Liver (tissue), 9 donors: ENCODE results near the gene CLCF1. TPM values are rescaled to one million over a fixed set of nuclear protein-coding genes. Genes with fewer than 3 reads are reported as not detected.

Source experiments
- DNase-seq: peaks from one replicate; pipeline ENCODE4 v3.0.0-alpha.2; 2017; ENCODE audit warnings: low spot score
- H3K27ac ChIP-seq, 2 donors: one replicate each; pipeline ENCODE4 v1.7.0; 2013; ENCODE audit warnings: inconsistent platforms in 2 of 2, low read length in 2 of 2, control low read depth in 1 of 2, low read depth in 1 of 2, mild to moderate bottlenecking in 1 of 2
- H3K27me3 ChIP-seq, 4 donors: one replicate each; pipeline versions ENCODE4 v1.6.1 to v1.7.0; 2013; ENCODE audit warnings: low read length in 3 of 4, inconsistent platforms in 1 of 4, mild to moderate bottlenecking in 1 of 4, moderate library complexity in 1 of 4; ENCODE audit not compliant: control insufficient read depth in 4 of 4, insufficient read depth in 4 of 4
- H3K36me3 ChIP-seq, 4 donors: one replicate each; pipeline versions ENCODE4 v1.6.1 to v1.7.0; 2013; ENCODE audit warnings: low read length in 3 of 4, mild to moderate bottlenecking in 3 of 4, low read depth in 1 of 4, moderate library complexity in 1 of 4; ENCODE audit not compliant: control insufficient read depth in 4 of 4, insufficient read depth in 3 of 4
- H3K4me1 ChIP-seq, 4 donors: one replicate each; pipeline versions ENCODE4 v1.6.1 to v1.7.0; 2013; ENCODE audit warnings: low read length in 3 of 4, mild to moderate bottlenecking in 3 of 4, moderate library complexity in 1 of 4; ENCODE audit not compliant: control insufficient read depth in 4 of 4, insufficient read depth in 4 of 4
- H3K4me3 ChIP-seq, 3 donors: one replicate each; pipeline versions ENCODE4 v1.6.1 to v1.7.0; 2013; ENCODE audit warnings: low read length in 3 of 3, control low read depth in 1 of 3, low read depth in 1 of 3, mild to moderate bottlenecking in 1 of 3
- H3K9ac ChIP-seq, 2 donors: one replicate each; pipeline ENCODE4 v1.7.0; 2013; ENCODE audit warnings: low read length in 2 of 2, mild to moderate bottlenecking in 2 of 2, moderate library complexity in 2 of 2, control low read depth in 1 of 2, low read depth in 1 of 2
- H3K9me3 ChIP-seq, 4 donors: one replicate each; pipeline versions ENCODE4 v1.6.1 to v1.7.0; 2013; ENCODE audit warnings: low read length in 3 of 4; ENCODE audit not compliant: control insufficient read depth in 4 of 4
- EGR1 ChIP-seq, 2 donors: IDR thresholded peaks; 2 replicates each; pipeline ENCODE4 v1.6.1; 2016 to 2018; ENCODE audit warnings: antibody characterized with exemption in 2 of 2, low read depth in 2 of 2
- GABPA ChIP-seq, 2 donors: IDR thresholded peaks in 1 of 2; conservative IDR thresholded peaks in 1 of 2; 2 replicates each; pipeline ENCODE4 v1.6.1; 2016; ENCODE audit warnings: antibody characterized with exemption in 2 of 2, mild to moderate bottlenecking in 1 of 2, moderate library complexity in 1 of 2
- HNF4G ChIP-seq: IDR thresholded peaks from 2 replicates; pipeline ENCODE4 v1.6.1; 2016; ENCODE audit warnings: antibody characterized with exemption
- JUND ChIP-seq, 2 donors: IDR thresholded peaks; 2 replicates each; pipeline ENCODE4 v1.6.1; 2016; ENCODE audit warnings: antibody characterized with exemption in 2 of 2
- NR2F2 ChIP-seq: IDR thresholded peaks from 2 replicates; pipeline ENCODE4 v1.6.1; 2016; ENCODE audit warnings: antibody characterized with exemption
- RAD21 ChIP-seq, 2 donors: IDR thresholded peaks; 2 replicates each; pipeline ENCODE4 v1.6.1; 2016; ENCODE audit warnings: antibody characterized with exemption in 2 of 2, mild to moderate bottlenecking in 2 of 2
- RXRA ChIP-seq, 2 donors: IDR thresholded peaks; 2 replicates each; pipeline ENCODE4 v1.6.1; 2017 to 2018; ENCODE audit warnings: antibody characterized with exemption in 2 of 2, mild to moderate bottlenecking in 1 of 2
- SP1 ChIP-seq: IDR thresholded peaks from 2 replicates; pipeline ENCODE4 v1.6.1; 2018; ENCODE audit warnings: antibody characterized with exemption, mild to moderate bottlenecking
- YY1 ChIP-seq: IDR thresholded peaks from 2 replicates; pipeline ENCODE4 v1.6.1; 2016; ENCODE audit warnings: antibody characterized with exemption, mild to moderate bottlenecking
- WGBS: extraction: QIAGEN DNeasy Blood & Tissue Kit; methylation state at CpG from one replicate; pipeline ENCODE4 v1.1.7; 2013; 5-methylcytosine and 5-hydroxymethylcytosine counted together
- polyA plus RNA-seq, 2 donors: library from polyadenylated mRNA; stranded (reverse) in 1 of 2; unstranded in 1 of 2; fragments of 200-250 nt in 1 of 2; fragments of >200 nt in 1 of 2; fragmentation: Nextera tagmentation in 1 of 2; extraction: Ambion mirVana in 1 of 2; gene quantifications; one replicate each; pipeline versions ENCODE4 v1.2.1 to v1.2.3, GENCODE V29; 2013 to 2015
- total RNA-seq, 2 donors: library from RNA; depleted of rRNA; stranded (reverse); fragments of >200 nt; gene quantifications; one replicate each; pipeline ENCODE4 v1.2.3, GENCODE V29; 2014
- TF ChIP-seq, protein P1 (sequence below): IDR thresholded peaks from 2 replicates; pipeline ENCODE4 v1.6.1; 2016; ENCODE audit warnings: antibody characterized with exemption
- TF ChIP-seq, protein P2 (sequence below): IDR thresholded peaks from 2 replicates; pipeline ENCODE4 v1.6.1; 2016; ENCODE audit warnings: antibody characterized with exemption
- TF ChIP-seq, protein P3 (sequence below): IDR thresholded peaks from 2 replicates; pipeline ENCODE4 v1.6.1; 2016; ENCODE audit warnings: antibody characterized with exemption, mild to moderate bottlenecking
- TF ChIP-seq, protein P4 (sequence below): fragments of 150-350 bp; IDR thresholded peaks from 2 replicates; pipeline ENCODE4 v1.5.1; 2017; ENCODE audit warnings: improper control_type of control experiment, low read depth, low read length; ENCODE audit not compliant: missing input control
- donor health status: healthy.
- donor health status: healthy.
- donor health status: healthy.
- donor health status: healthy.
- donor health status: healthy.

The CLCF1 gene
- total and polyA plus RNA-seq, 4 donors: 0.14 to 1.8 (median 0.20) TPM

- TF ChIP-seq RXRA (IDR thresholded peaks at IDR 0.05) (peak; percentile 12 to 46), JUND (IDR thresholded peaks at IDR 0.05) (no peak), GABPA (IDR thresholded peaks at IDR 0.05 in 1 of 2, conservative IDR thresholded peaks at IDR 0.05 in 1 of 2) (no peak), SP1 (no peak), YY1 (no peak), EGR1 (IDR thresholded peaks at IDR 0.05; ENCODE audit: low read depth in 2 of 2) (no peak)
- TF ChIP-seq, protein P1, sequence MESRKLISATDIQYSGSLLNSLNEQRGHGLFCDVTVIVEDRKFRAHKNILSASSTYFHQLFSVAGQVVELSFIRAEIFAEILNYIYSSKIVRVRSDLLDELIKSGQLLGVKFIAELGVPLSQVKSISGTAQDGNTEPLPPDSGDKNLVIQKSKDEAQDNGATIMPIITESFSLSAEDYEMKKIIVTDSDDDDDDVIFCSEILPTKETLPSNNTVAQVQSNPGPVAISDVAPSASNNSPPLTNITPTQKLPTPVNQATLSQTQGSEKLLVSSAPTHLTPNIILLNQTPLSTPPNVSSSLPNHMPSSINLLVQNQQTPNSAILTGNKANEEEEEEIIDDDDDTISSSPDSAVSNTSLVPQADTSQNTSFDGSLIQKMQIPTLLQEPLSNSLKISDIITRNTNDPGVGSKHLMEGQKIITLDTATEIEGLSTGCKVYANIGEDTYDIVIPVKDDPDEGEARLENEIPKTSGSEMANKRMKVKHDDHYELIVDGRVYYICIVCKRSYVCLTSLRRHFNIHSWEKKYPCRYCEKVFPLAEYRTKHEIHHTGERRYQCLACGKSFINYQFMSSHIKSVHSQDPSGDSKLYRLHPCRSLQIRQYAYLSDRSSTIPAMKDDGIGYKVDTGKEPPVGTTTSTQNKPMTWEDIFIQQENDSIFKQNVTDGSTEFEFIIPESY: no peak
- TF ChIP-seq, protein P2, sequence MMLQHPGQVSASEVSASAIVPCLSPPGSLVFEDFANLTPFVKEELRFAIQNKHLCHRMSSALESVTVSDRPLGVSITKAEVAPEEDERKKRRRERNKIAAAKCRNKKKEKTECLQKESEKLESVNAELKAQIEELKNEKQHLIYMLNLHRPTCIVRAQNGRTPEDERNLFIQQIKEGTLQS: no peak
- TF ChIP-seq, protein P3, sequence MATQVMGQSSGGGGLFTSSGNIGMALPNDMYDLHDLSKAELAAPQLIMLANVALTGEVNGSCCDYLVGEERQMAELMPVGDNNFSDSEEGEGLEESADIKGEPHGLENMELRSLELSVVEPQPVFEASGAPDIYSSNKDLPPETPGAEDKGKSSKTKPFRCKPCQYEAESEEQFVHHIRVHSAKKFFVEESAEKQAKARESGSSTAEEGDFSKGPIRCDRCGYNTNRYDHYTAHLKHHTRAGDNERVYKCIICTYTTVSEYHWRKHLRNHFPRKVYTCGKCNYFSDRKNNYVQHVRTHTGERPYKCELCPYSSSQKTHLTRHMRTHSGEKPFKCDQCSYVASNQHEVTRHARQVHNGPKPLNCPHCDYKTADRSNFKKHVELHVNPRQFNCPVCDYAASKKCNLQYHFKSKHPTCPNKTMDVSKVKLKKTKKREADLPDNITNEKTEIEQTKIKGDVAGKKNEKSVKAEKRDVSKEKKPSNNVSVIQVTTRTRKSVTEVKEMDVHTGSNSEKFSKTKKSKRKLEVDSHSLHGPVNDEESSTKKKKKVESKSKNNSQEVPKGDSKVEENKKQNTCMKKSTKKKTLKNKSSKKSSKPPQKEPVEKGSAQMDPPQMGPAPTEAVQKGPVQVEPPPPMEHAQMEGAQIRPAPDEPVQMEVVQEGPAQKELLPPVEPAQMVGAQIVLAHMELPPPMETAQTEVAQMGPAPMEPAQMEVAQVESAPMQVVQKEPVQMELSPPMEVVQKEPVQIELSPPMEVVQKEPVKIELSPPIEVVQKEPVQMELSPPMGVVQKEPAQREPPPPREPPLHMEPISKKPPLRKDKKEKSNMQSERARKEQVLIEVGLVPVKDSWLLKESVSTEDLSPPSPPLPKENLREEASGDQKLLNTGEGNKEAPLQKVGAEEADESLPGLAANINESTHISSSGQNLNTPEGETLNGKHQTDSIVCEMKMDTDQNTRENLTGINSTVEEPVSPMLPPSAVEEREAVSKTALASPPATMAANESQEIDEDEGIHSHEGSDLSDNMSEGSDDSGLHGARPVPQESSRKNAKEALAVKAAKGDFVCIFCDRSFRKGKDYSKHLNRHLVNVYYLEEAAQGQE: no peak
- Histone ChIP-seq H3K27ac (peak overlapping the region; percentile 23 to 28), H3K4me3 (no peak overlapping the region), H3K9ac (peak overlapping the region in 1 of 2 donors; percentile 27), H3K9me3 (no peaks in the 10 kb centered on the region), H3K27me3 (no peaks in the 10 kb centered on the region), H3K36me3 (no peaks in the 10 kb centered on the region), H3K4me1 (peaks cover 21 to 38% (median 28%) of the 10 kb centered on the region in 4 donors)
- DNase-seq: no peak
- WGBS: 46% methylated on average over 26 of the region's 26 CpGs
Measured at GRCh38 chr11:67418476-67419281, 45.3 kb upstream of the CLCF1 start.

DNA sequence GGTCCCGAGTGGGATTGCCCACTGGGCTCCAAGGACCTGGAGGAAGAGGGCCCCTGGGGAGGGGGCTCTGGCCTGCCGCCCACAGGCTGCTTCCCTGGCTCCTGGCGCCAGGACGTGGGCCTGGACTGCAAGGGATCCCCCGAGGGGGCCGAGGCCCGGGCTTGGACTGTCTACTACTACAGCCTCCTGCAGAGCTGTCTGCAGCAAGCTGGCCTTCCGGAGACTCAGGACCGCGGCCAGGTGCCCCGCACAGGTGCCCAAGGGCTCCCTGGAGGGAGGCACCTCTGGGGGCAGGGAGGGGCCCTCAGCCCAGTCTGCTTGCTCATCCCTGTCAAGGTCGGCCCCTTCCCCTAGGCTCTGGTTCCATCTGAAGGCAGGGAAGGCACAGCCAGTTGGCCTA, 44.0 kb upstream of the CLCF1 start:
- Histone ChIP-seq H3K4me1 (peaks cover 21 to 38% (median 28%) of the 10 kb centered on the region in 4 donors), H3K4me3 (no peak overlapping the region), H3K27me3 (no peaks in the 10 kb centered on the region), H3K9me3 (no peaks in the 10 kb centered on the region), H3K27ac (no peak overlapping the region), H3K36me3 (no peaks in the 10 kb centered on the region), H3K9ac (no peak overlapping the region)
- TF ChIP-seq, protein P2: no peak
- no peak for TF ChIP-seq YY1
- TF ChIP-seq JUND (IDR thresholded peaks at IDR 0.05): no peak
- TF ChIP-seq RAD21 (IDR thresholded peaks at IDR 0.05): no peak
- TF ChIP-seq HNF4G: no peak
- TF ChIP-seq EGR1 (IDR thresholded peaks at IDR 0.05; ENCODE audit: low read depth in 2 of 2): no peak
- TF ChIP-seq NR2F2: no peak
- TF ChIP-seq, protein P4, sequence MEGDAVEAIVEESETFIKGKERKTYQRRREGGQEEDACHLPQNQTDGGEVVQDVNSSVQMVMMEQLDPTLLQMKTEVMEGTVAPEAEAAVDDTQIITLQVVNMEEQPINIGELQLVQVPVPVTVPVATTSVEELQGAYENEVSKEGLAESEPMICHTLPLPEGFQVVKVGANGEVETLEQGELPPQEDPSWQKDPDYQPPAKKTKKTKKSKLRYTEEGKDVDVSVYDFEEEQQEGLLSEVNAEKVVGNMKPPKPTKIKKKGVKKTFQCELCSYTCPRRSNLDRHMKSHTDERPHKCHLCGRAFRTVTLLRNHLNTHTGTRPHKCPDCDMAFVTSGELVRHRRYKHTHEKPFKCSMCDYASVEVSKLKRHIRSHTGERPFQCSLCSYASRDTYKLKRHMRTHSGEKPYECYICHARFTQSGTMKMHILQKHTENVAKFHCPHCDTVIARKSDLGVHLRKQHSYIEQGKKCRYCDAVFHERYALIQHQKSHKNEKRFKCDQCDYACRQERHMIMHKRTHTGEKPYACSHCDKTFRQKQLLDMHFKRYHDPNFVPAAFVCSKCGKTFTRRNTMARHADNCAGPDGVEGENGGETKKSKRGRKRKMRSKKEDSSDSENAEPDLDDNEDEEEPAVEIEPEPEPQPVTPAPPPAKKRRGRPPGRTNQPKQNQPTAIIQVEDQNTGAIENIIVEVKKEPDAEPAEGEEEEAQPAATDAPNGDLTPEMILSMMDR: no peak
- no peak for DNase-seq
- 92% methylated on average over 12 of the region's 12 CpGs for WGBS
